Stomach (tissue), 4 donors: Measurements from ENCODE around the gene KLHL24.

Source experiments
- CTCF ChIP-seq, 7 experiments: fragments of 450-650 bp in 4 of 7; fragments of 200-600 bp in 3 of 7; sonication (generic) in 3 of 7; IDR thresholded peaks; one replicate each; pipeline ENCODE4 v1.5.1; 2016 to 2019; ENCODE audit warnings: antibody characterized with exemption in 7 of 7, control low read depth in 2 of 7, mild to moderate bottlenecking in 1 of 7
- EP300 ChIP-seq: sonication (generic); formaldehyde crosslinking; IDR thresholded peaks from one replicate; pipeline ENCODE4 v1.6.1; 2017; ENCODE audit warnings: antibody characterized with exemption
- POLR2AphosphoS5 ChIP-seq, 3 donors: sonication (generic); formaldehyde crosslinking; IDR thresholded peaks; one replicate each; pipeline ENCODE4 v1.6.1; 2016; ENCODE audit warnings: antibody characterized with exemption in 3 of 3

DNA sequence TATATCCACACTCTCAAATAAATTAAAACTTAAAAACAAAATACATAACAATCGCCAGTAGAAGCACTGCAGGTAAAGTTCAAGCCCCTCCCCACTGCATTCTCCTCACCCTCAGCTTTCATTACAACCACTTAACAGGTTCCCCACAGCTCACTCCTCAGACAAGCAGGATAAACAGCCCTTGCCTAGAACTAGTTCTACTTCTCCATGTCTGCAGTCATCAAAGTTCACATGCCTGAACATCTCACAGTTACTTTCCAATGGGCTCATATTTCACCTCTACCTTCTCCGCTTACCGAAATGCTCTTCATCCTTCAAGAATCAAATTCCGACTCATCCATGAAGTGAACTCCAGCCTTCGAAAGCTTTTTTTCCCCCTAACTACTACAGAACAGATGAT is 66.3 kb downstream of the KLHL24 start:
- TF ChIP-seq CTCF (IDR thresholded peaks at IDR 0.05), result no peak
- no peak for TF ChIP-seq EP300
- no peak for TF ChIP-seq POLR2AphosphoS5 (IDR thresholded peaks at IDR 0.05)
